CD14-positive monocyte (primary cell): ENCODE measurements around the gene NINL. TPM values are rescaled to one million over a fixed set of nuclear protein-coding genes. Genes with fewer than 3 reads are reported as not detected.

Source experiments
- DNase-seq, 3 donors: peaks; one replicate each; pipeline ENCODE4 v3.0.0-alpha.2; 2011 to 2022
- H2AFZ ChIP-seq: 2 replicates; pipeline ENCODE4 v1.6.0; 2012; ENCODE audit warnings: mild to moderate bottlenecking, low read depth, low read length, inconsistent platforms; ENCODE audit not compliant: insufficient read depth, poor library complexity, severe bottlenecking
- H3K27ac ChIP-seq, 2 donors: 1 replicate in 1 of 2; 2 replicates in 1 of 2; pipeline ENCODE4 v1.5.1; 2012 to 2013; ENCODE audit warnings: low read length in 2 of 2, control low read depth in 1 of 2, inconsistent platforms in 1 of 2, low read depth in 1 of 2, mild to moderate bottlenecking in 1 of 2
- H3K27me3 ChIP-seq, 2 donors: one replicate each; pipeline versions ENCODE4 v1.6.0 to v1.6.1; 2011 to 2013; ENCODE audit warnings: low read length in 2 of 2; ENCODE audit not compliant: control insufficient read depth in 2 of 2, insufficient read depth in 2 of 2
- H3K36me3 ChIP-seq, 2 donors: replicated peaks in 1 of 2; 1 replicate in 1 of 2; 2 replicates in 1 of 2; pipeline versions ENCODE4 v1.5.1 to v1.6.1; 2012 to 2013; ENCODE audit warnings: low read length in 2 of 2, control low read depth in 1 of 2, inconsistent platforms in 1 of 2, mild to moderate bottlenecking in 1 of 2; ENCODE audit not compliant: insufficient read depth in 2 of 2, control insufficient read depth in 1 of 2
- H3K4me1 ChIP-seq, 2 donors: 1 replicate in 1 of 2; 2 replicates in 1 of 2; pipeline versions ENCODE4 v1.5.1 to v1.6.1; 2012 to 2013; ENCODE audit warnings: low read length in 2 of 2, control low read depth in 1 of 2, inconsistent platforms in 1 of 2, mild to moderate bottlenecking in 1 of 2, moderate library complexity in 1 of 2; ENCODE audit not compliant: insufficient read depth in 2 of 2, control insufficient read depth in 1 of 2
- H3K4me2 ChIP-seq: replicated peaks from 2 replicates; pipeline ENCODE3; 2012; ENCODE audit warnings: low read length, moderate library complexity, mild to moderate bottlenecking; ENCODE audit not compliant: poor library complexity, severe bottlenecking; ENCODE audit errors: extremely low read depth
- H3K4me3 ChIP-seq, 3 experiments: fragments of 200-600 bp in 1 of 3; sonication (generic) in 1 of 3; replicated peaks in 1 of 3; 1 replicate in 2 of 3; 2 replicates in 1 of 3; pipeline ENCODE4 v1.5.1; 2011 to 2013; ENCODE audit warnings: low read length in 3 of 3, mild to moderate bottlenecking in 3 of 3, control low read depth in 2 of 3, low read depth in 2 of 3, inconsistent platforms in 1 of 3, moderate library complexity in 1 of 3
- H3K79me2 ChIP-seq: 2 replicates; pipeline ENCODE4 v1.6.0; 2012; ENCODE audit warnings: mild to moderate bottlenecking, control low read depth, inconsistent platforms, low read length, moderate library complexity; ENCODE audit not compliant: insufficient read depth
- H3K9ac ChIP-seq: 2 replicates; pipeline ENCODE4 v1.6.0; 2017; ENCODE audit warnings: low read length, mild to moderate bottlenecking; ENCODE audit not compliant: insufficient read depth, poor library complexity, severe bottlenecking
- H3K9me3 ChIP-seq, 2 donors: replicated peaks in 1 of 2; 1 replicate in 1 of 2; 2 replicates in 1 of 2; pipeline versions ENCODE4 v1.5.1 to v1.6.1; 2012 to 2013; ENCODE audit warnings: low read length in 2 of 2, control low read depth in 1 of 2; ENCODE audit not compliant: control insufficient read depth in 1 of 2, insufficient read depth in 1 of 2
- H4K20me1 ChIP-seq: 2 replicates; pipeline ENCODE4 v1.6.0; 2012; ENCODE audit warnings: mild to moderate bottlenecking, low read length, control low read depth, moderate library complexity; ENCODE audit not compliant: insufficient read depth
- H3K27ac Mint-ChIP-seq, 7 donors: one replicate each; pipeline ENCODE4 v1.8.0; 2020; ENCODE audit warnings: mild to moderate bottlenecking in 7 of 7, mixed read lengths in 7 of 7, moderate library complexity in 6 of 7, inconsistent platforms in 2 of 7
- H3K27me3 Mint-ChIP-seq, 3 donors: one replicate each; pipeline ENCODE4 v1.8.0; 2021 to 2022; ENCODE audit warnings: low read depth in 3 of 3, mild to moderate bottlenecking in 3 of 3, mixed read lengths in 3 of 3, moderate library complexity in 3 of 3, inconsistent platforms in 1 of 3
- H3K36me3 Mint-ChIP-seq, 2 donors: one replicate each; pipeline ENCODE4 v1.8.0; 2020; ENCODE audit warnings: mixed read lengths in 2 of 2, inconsistent platforms in 1 of 2, mild to moderate bottlenecking in 1 of 2
- H3K4me1 Mint-ChIP-seq: one replicate; pipeline ENCODE4 v1.8.0; 2020; ENCODE audit warnings: mild to moderate bottlenecking, mixed read lengths
- H3K4me3 Mint-ChIP-seq, 2 donors: one replicate each; pipeline ENCODE4 v1.8.0; 2020; ENCODE audit warnings: mild to moderate bottlenecking in 2 of 2, mixed read lengths in 2 of 2, moderate library complexity in 1 of 2
- H3K9me3 Mint-ChIP-seq, 7 donors: one replicate each; pipeline ENCODE4 v1.8.0; 2020 to 2022; ENCODE audit warnings: mixed read lengths in 7 of 7, mild to moderate bottlenecking in 6 of 7, moderate library complexity in 6 of 7, inconsistent platforms in 2 of 7
- CTCF ChIP-seq: fragments of 200-600 bp; IDR thresholded peaks from one replicate; pipeline ENCODE4 v1.8.0; 2022; ENCODE audit warnings: antibody characterized with exemption, mild to moderate bottlenecking
- WGBS: methylation state at CpG from one replicate; pipeline ENCODE4 v1.1.5; 2013; ENCODE audit warnings: missing lambda C conversion rate; ENCODE audit not compliant: insufficient coverage; 5-methylcytosine and 5-hydroxymethylcytosine counted together
- intact Hi-C, 2 donors: fragments of 100-400 bp; cut with micrococcal nuclease; formaldehyde crosslinking; loops; one replicate each; pipeline versions ENCODE4 v1.15.0 to v1.15.1; 2023
- polyA plus RNA-seq, 3 donors: library from polyadenylated mRNA; depleted of rRNA in 1 of 3; unstranded in 2 of 3; stranded (reverse) in 1 of 3; fragments of 300-500 nt in 2 of 3; fragments of >200 nt in 1 of 3; fragmentation: Illumina TruSeq in 2 of 3; gene quantifications; 1 replicate in 2 of 3; 2 replicates in 1 of 3; pipeline ENCODE4 v1.2.3, GENCODE V29; 2012 to 2021

The NINL gene
- polyA plus RNA-seq, 3 donors: 0.08 to 0.15 TPM; not detected in 1

- no peak for DNase-seq
- no peak overlapping the region for H2AFZ ChIP-seq
- H3K36me3 Mint-ChIP-seq: no peaks in the 10 kb centered on the region
- H3K9me3 ChIP-seq: peaks cover 37 to 75% of the 10 kb centered on the region in 2 donors
- no peak for TF ChIP-seq CTCF
- H3K27me3 ChIP-seq: no peaks in the 10 kb centered on the region
- H3K9me3 Mint-ChIP-seq: peaks cover 37 to 64% (median 57%) of the 10 kb centered on the region in 7 donors
- WGBS: 93% methylated on average over 6 of the region's 12 CpGs
- H3K9ac ChIP-seq: no peak overlapping the region
- no peaks in the 10 kb centered on the region for H3K36me3 ChIP-seq
- no peaks in the 10 kb centered on the region for H4K20me1 ChIP-seq
- H3K4me3 Mint-ChIP-seq: no peak overlapping the region
- no peak overlapping the region for H3K27ac ChIP-seq
- no peak overlapping the region for H3K4me3 ChIP-seq
- H3K27ac Mint-ChIP-seq: no peak overlapping the region
- peaks cover 0 to 4% (median 1%) of the 10 kb centered on the region in 3 donors for H3K27me3 Mint-ChIP-seq
- intact Hi-C loops: no loop called here
- H3K4me1 Mint-ChIP-seq: no peaks in the 10 kb centered on the region
- H3K79me2 ChIP-seq: no peaks in the 10 kb centered on the region
- no peak overlapping the region for H3K4me2 ChIP-seq
- H3K4me1 ChIP-seq: no peaks in the 10 kb centered on the region
Measured at GRCh38 chr20:25512709-25513108, 72.6 kb downstream of the NINL start.

- DNase-seq: no peak
- Histone ChIP-seq H3K79me2 (no peaks in the 10 kb centered on the region), H3K9me3 (peaks cover 37 to 64% of the 10 kb centered on the region in 2 donors), H3K27ac (no peak overlapping the region), H4K20me1 (no peaks in the 10 kb centered on the region), H3K4me1 (no peaks in the 10 kb centered on the region), H3K4me2 (no peak overlapping the region), H2AFZ (no peak overlapping the region), H3K36me3 (no peaks in the 10 kb centered on the region), H3K9ac (no peak overlapping the region), H3K27me3 (no peaks in the 10 kb centered on the region), H3K4me3 (no peak overlapping the region)
- Mint-ChIP-seq H3K9me3 (peaks cover 33 to 54% (median 50%) of the 10 kb centered on the region in 7 donors), H3K27me3 (peaks cover 1 to 4% (median 3%) of the 10 kb centered on the region in 3 donors), H3K4me3 (no peak overlapping the region), H3K4me1 (no peaks in the 10 kb centered on the region), H3K27ac (no peak overlapping the region), H3K36me3 (no peaks in the 10 kb centered on the region)
- intact Hi-C loops: no loop called here
- no peak for TF ChIP-seq CTCF
- 94% methylated on average over 9 of the region's 10 CpGs for WGBS
Measured at GRCh38 chr20:25511183-25511582, 74.1 kb downstream of the NINL start.
